ENCODE measurements around the gene DGAT2.

DNA sequence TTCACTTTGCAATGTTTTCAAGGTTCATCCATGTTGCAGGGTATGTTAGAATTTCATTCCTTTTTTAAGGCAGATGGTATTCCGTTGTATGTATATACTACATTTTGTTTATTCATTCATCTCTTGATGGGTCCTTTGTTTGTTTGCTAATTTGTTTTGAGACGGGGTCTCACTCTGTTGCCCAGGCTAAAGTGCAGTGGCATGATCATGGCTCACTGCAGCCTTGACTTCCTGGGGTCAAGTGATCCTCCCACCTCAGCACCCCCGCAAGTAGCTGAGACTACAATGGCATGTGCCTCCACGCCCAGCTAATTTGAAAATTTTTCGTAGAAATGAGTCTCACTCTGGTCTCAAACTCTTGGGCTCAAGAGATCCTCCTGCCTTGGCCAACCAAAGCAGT lies 52.6 kb downstream of the DGAT2 start:
- TF ChIP-seq, protein P1, sequence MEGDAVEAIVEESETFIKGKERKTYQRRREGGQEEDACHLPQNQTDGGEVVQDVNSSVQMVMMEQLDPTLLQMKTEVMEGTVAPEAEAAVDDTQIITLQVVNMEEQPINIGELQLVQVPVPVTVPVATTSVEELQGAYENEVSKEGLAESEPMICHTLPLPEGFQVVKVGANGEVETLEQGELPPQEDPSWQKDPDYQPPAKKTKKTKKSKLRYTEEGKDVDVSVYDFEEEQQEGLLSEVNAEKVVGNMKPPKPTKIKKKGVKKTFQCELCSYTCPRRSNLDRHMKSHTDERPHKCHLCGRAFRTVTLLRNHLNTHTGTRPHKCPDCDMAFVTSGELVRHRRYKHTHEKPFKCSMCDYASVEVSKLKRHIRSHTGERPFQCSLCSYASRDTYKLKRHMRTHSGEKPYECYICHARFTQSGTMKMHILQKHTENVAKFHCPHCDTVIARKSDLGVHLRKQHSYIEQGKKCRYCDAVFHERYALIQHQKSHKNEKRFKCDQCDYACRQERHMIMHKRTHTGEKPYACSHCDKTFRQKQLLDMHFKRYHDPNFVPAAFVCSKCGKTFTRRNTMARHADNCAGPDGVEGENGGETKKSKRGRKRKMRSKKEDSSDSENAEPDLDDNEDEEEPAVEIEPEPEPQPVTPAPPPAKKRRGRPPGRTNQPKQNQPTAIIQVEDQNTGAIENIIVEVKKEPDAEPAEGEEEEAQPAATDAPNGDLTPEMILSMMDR (IDR thresholded peaks at IDR 0.05; ENCODE audit: insufficient read depth, low read length, poor library complexity, severe bottlenecking), result no peak
- TF ChIP-seq EZH2phosphoT487 (conservative IDR thresholded peaks at IDR 0.05; ENCODE audit: low read length), result no peak

All from SU-DHL-6 (cell line).